Liver (tissue), 3 donors: ENCODE results near the gene ZC3H13.

Experiments
- NR2F2 ChIP-seq: IDR thresholded peaks from 2 replicates; pipeline ENCODE4 v1.6.1; 2016; ENCODE audit warnings: antibody characterized with exemption
- RAD21 ChIP-seq, 2 donors: IDR thresholded peaks; 2 replicates each; pipeline ENCODE4 v1.6.1; 2016; ENCODE audit warnings: antibody characterized with exemption in 2 of 2, mild to moderate bottlenecking in 2 of 2
- YY1 ChIP-seq: IDR thresholded peaks from 2 replicates; pipeline ENCODE4 v1.6.1; 2016; ENCODE audit warnings: antibody characterized with exemption, mild to moderate bottlenecking
- TF ChIP-seq, protein P1 (sequence below): fragments of 150-350 bp; IDR thresholded peaks from 2 replicates; pipeline ENCODE4 v1.5.1; 2017; ENCODE audit warnings: improper control_type of control experiment, low read depth, low read length; ENCODE audit not compliant: missing input control
- TF ChIP-seq, protein P2 (sequence below): IDR thresholded peaks from 2 replicates; pipeline ENCODE4 v1.6.1; 2016; ENCODE audit warnings: antibody characterized with exemption, mild to moderate bottlenecking
- donor health status: healthy.
- donor health status: healthy.

DNA sequence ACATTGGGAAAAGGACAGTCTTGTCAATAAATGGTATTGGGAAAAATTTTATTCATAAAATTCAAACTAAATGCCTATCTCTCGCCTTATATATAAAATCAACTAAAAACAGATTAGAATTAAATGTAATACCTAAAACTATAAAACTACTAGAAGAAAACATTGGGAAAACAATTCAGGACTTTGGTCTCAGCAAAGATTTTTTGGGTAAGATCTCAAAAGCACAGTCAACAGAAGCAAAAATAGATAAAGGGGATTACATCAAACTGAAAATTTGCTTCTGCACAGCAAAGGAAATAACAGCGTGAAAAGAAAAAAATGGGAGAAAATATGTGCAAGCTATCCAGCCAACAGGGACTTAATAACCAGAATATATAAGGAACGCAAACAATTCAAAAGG is 24.3 kb upstream of the ZC3H13 start:
- TF ChIP-seq RAD21 (IDR thresholded peaks at IDR 0.05) (no peak), YY1 (no peak), NR2F2 (no peak)
- TF ChIP-seq, protein P1, sequence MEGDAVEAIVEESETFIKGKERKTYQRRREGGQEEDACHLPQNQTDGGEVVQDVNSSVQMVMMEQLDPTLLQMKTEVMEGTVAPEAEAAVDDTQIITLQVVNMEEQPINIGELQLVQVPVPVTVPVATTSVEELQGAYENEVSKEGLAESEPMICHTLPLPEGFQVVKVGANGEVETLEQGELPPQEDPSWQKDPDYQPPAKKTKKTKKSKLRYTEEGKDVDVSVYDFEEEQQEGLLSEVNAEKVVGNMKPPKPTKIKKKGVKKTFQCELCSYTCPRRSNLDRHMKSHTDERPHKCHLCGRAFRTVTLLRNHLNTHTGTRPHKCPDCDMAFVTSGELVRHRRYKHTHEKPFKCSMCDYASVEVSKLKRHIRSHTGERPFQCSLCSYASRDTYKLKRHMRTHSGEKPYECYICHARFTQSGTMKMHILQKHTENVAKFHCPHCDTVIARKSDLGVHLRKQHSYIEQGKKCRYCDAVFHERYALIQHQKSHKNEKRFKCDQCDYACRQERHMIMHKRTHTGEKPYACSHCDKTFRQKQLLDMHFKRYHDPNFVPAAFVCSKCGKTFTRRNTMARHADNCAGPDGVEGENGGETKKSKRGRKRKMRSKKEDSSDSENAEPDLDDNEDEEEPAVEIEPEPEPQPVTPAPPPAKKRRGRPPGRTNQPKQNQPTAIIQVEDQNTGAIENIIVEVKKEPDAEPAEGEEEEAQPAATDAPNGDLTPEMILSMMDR: no peak
- TF ChIP-seq, protein P2, sequence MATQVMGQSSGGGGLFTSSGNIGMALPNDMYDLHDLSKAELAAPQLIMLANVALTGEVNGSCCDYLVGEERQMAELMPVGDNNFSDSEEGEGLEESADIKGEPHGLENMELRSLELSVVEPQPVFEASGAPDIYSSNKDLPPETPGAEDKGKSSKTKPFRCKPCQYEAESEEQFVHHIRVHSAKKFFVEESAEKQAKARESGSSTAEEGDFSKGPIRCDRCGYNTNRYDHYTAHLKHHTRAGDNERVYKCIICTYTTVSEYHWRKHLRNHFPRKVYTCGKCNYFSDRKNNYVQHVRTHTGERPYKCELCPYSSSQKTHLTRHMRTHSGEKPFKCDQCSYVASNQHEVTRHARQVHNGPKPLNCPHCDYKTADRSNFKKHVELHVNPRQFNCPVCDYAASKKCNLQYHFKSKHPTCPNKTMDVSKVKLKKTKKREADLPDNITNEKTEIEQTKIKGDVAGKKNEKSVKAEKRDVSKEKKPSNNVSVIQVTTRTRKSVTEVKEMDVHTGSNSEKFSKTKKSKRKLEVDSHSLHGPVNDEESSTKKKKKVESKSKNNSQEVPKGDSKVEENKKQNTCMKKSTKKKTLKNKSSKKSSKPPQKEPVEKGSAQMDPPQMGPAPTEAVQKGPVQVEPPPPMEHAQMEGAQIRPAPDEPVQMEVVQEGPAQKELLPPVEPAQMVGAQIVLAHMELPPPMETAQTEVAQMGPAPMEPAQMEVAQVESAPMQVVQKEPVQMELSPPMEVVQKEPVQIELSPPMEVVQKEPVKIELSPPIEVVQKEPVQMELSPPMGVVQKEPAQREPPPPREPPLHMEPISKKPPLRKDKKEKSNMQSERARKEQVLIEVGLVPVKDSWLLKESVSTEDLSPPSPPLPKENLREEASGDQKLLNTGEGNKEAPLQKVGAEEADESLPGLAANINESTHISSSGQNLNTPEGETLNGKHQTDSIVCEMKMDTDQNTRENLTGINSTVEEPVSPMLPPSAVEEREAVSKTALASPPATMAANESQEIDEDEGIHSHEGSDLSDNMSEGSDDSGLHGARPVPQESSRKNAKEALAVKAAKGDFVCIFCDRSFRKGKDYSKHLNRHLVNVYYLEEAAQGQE: no peak
